HCT116 (cell line): ENCODE results near the gene RAI14. TPM values are rescaled to one million over a fixed set of nuclear protein-coding genes. Genes with fewer than 3 reads are reported as not detected.
"Not testable (repeated sequence)": the region's sequence is repeated elsewhere in the genome, so short reads cannot be mapped to it uniquely, and the experiment has no call there.

ENCODE experiments used
- ATAC-seq: fragments of 200-7000 bp; cut with Tn5 transposase; 2 replicates; pipeline ENCODE4 v1.9.1; 2020; ENCODE audit warnings: mild to moderate bottlenecking, moderate library complexity
- BruUV-seq: library from RNA; stranded (reverse); fragments of 400-500 nt; replicated peaks from 2 replicates; lab custom pipeline; 2021; lab: Mats Ljungman, UMichigan
- CTCF ChIA-PET: fragments of 300-600 bp; sonication (Branson Sonifier 250); formaldehyde crosslinking; loops from one replicate; lab custom pipeline; 2021; ENCODE audit warnings: antibody characterized with exemption; lab: Charles Lee
- POLR2A ChIA-PET: fragments of 300-600, 350-600 bp; sonication (Branson Sonifier 250); formaldehyde crosslinking; loops from one replicate; lab custom pipeline; 2021; ENCODE audit warnings: antibody characterized with exemption; lab: Charles Lee
- RAD21 ChIA-PET, 2 experiments: fragments of 300-600 bp; sonication (Branson Sonifier 250); formaldehyde crosslinking; loops; one replicate each; lab custom pipeline; 2023; ENCODE audit warnings: low total read pairs in 2 of 2; ENCODE audit not compliant: uncharacterized antibody in 2 of 2, unreplicated experiment in 2 of 2, low non-redundant PET in 1 of 2; lab: Charles Lee
- DNase-seq: peaks from one replicate; pipeline ENCODE4 v3.0.0-alpha.2; 2010; ENCODE audit warnings: low read depth, low spot score
- H2AFZ ChIP-seq: fragments of 200-600 bp; shearing (Covaris generic), sonication (generic); 2 replicates; pipeline ENCODE4 v1.6.1; 2017; ENCODE audit warnings: low read depth, mixed run types, mixed read lengths, antibody characterized with exemption, low read length; ENCODE audit not compliant: poor library complexity, severe bottlenecking
- H3K27ac ChIP-seq: 2 replicates; pipeline ENCODE4 v1.5.1; 2012; ENCODE audit warnings: low read depth, low read length
- H3K27me3 ChIP-seq: fragments of 200-600 bp; sonication (generic); 2 replicates; pipeline ENCODE4 v1.6.1; 2016; ENCODE audit warnings: mixed run types, low read length, mixed read lengths; ENCODE audit not compliant: insufficient read depth
- H3K36me3 ChIP-seq, 2 experiments: fragments of 200-500 bp in 1 of 2; fragments of 200-600 bp in 1 of 2; sonication (Bioruptor generic) in 1 of 2; sonication (generic) in 1 of 2; 2 replicates each; pipeline versions ENCODE4 v1.5.1 to v1.6.1; 2014 to 2016; ENCODE audit warnings: low read length in 2 of 2, inconsistent platforms in 1 of 2, mixed read lengths in 1 of 2, mixed run types in 1 of 2; ENCODE audit not compliant: insufficient read depth in 2 of 2, control insufficient read depth in 1 of 2
- H3K4me1 ChIP-seq, 2 experiments: fragments of 200-600 bp in 1 of 2; sonication (generic) in 1 of 2; 2 replicates each; pipeline versions ENCODE4 v1.5.1 to v1.6.1; 2012 to 2017; ENCODE audit warnings: low read length in 2 of 2, inconsistent platforms in 1 of 2, mild to moderate bottlenecking in 1 of 2, mixed read lengths in 1 of 2, mixed run types in 1 of 2, moderate library complexity in 1 of 2; ENCODE audit not compliant: insufficient read depth in 2 of 2, control insufficient read depth in 1 of 2
- H3K4me2 ChIP-seq: fragments of 200-600 bp; sonication (generic); 2 replicates; pipeline ENCODE4 v1.6.1; 2017; ENCODE audit warnings: mixed run types, low read length, mixed read lengths
- H3K4me3 ChIP-seq, 2 experiments: fragments of 200-600 bp in 1 of 2; sonication (generic) in 1 of 2; replicated peaks in 1 of 2; 2 replicates each; pipeline ENCODE4 v1.5.1; 2011 to 2016; ENCODE audit warnings: low read length in 2 of 2, control low read depth in 1 of 2, low read depth in 1 of 2, mild to moderate bottlenecking in 1 of 2, mixed read lengths in 1 of 2, mixed run types in 1 of 2
- H3K79me2 ChIP-seq: fragments of 200-600 bp; sonication (generic); 2 replicates; pipeline ENCODE4 v1.6.1; 2017; ENCODE audit warnings: mild to moderate bottlenecking, mixed run types, low read length, moderate library complexity, mixed read lengths; ENCODE audit not compliant: insufficient read depth
- H3K9ac ChIP-seq: fragments of 200-600 bp; sonication (generic); 2 replicates; pipeline ENCODE4 v1.6.1; 2016; ENCODE audit warnings: low read length, mixed read lengths
- H3K9me2 ChIP-seq: fragments of 200-600 bp; sonication (generic), shearing (Covaris generic); 2 replicates; pipeline ENCODE4 v1.6.1; 2017; ENCODE audit warnings: mixed run types, mild to moderate bottlenecking, moderate library complexity; ENCODE audit not compliant: insufficient read depth
- H3K9me3 ChIP-seq, 2 experiments: fragments of 200-500 bp in 1 of 2; fragments of 200-600 bp in 1 of 2; sonication (Bioruptor generic) in 1 of 2; sonication (generic) in 1 of 2; 2 replicates each; pipeline ENCODE4 v1.6.1; 2014 to 2017; ENCODE audit warnings: low read length in 2 of 2, mixed read lengths in 2 of 2, inconsistent platforms in 1 of 2, low read depth in 1 of 2, mild to moderate bottlenecking in 1 of 2, mixed run types in 1 of 2, moderate library complexity in 1 of 2; ENCODE audit not compliant: control insufficient read depth in 1 of 2, insufficient read depth in 1 of 2
- H4K20me1 ChIP-seq: fragments of 200-600 bp; sonication (generic), shearing (Covaris generic); 2 replicates; pipeline ENCODE4 v1.6.1; 2017; ENCODE audit warnings: mixed run types, mild to moderate bottlenecking, moderate library complexity; ENCODE audit not compliant: insufficient read depth
- CBX3 ChIP-seq: IDR thresholded peaks from 2 replicates; pipeline ENCODE4 v1.6.1; 2012; ENCODE audit warnings: low read depth
- EGR1 ChIP-seq: IDR thresholded peaks from 2 replicates; pipeline ENCODE4 v1.6.1; 2012; ENCODE audit warnings: low read depth
- ELF1 ChIP-seq: IDR thresholded peaks from 2 replicates; pipeline ENCODE4 v1.6.1; 2012; ENCODE audit warnings: low read depth, borderline replicate concordance
- EZH2phosphoT487 ChIP-seq: fragments of 200-600 bp; IDR thresholded peaks from 2 replicates; pipeline ENCODE4 v1.6.1; 2018; ENCODE audit warnings: antibody characterized with exemption, borderline replicate concordance
- FOSL1 ChIP-seq: IDR thresholded peaks from 2 replicates; pipeline ENCODE4 v1.6.1; 2012; ENCODE audit warnings: low read depth
- JUND ChIP-seq: IDR thresholded peaks from 2 replicates; pipeline ENCODE4 v1.6.1; 2012
- POLR2A ChIP-seq: IDR thresholded peaks from 2 replicates; pipeline ENCODE4 v1.7.0; 2011; ENCODE audit warnings: borderline replicate concordance; ENCODE audit not compliant: insufficient read depth, insufficient read length; ENCODE audit errors: extremely low read depth
- POLR2AphosphoS5 ChIP-seq: IDR thresholded peaks from 2 replicates; pipeline ENCODE4 v1.6.1; 2011; ENCODE audit warnings: mild to moderate bottlenecking, low read depth, low read length, moderate library complexity
- RAD21 ChIP-seq: IDR thresholded peaks from 2 replicates; pipeline ENCODE4 v1.6.1; 2012; ENCODE audit warnings: low read depth, mild to moderate bottlenecking
- SP1 ChIP-seq: IDR thresholded peaks from 2 replicates; pipeline ENCODE4 v1.6.1; 2012; ENCODE audit warnings: low read depth
- TCF7L2 ChIP-seq: IDR thresholded peaks from 2 replicates; pipeline ENCODE4 v1.7.0; 2011; ENCODE audit warnings: borderline replicate concordance, inconsistent platforms; ENCODE audit not compliant: insufficient read depth, insufficient read length; ENCODE audit errors: extremely low read depth
- ZFX ChIP-seq: fragments of 450-650 bp; IDR thresholded peaks from 2 replicates; pipeline ENCODE4 v1.6.1; 2017
- intact Hi-C: fragments of 100-400 bp; cut with micrococcal nuclease; formaldehyde crosslinking; loops from 2 replicates; pipeline ENCODE4 v1.10.0; 2022
- total RNA-seq: library from RNA; stranded (reverse); gene quantifications from one replicate; pipeline ENCODE4 v1.2.1, GENCODE V29; 2021; ENCODE audit not compliant: unreplicated experiment
- TF ChIP-seq, protein P1 (sequence below): IDR thresholded peaks from 2 replicates; pipeline ENCODE4 v1.6.1; 2012
- TF ChIP-seq, protein P2 (sequence below): IDR thresholded peaks from 2 replicates; pipeline ENCODE4 v1.6.1; 2012; ENCODE audit warnings: low read depth

Gene RAI14
- total RNA-seq, 1 experiment from 2014 or later, result 47.9 TPM

DNA sequence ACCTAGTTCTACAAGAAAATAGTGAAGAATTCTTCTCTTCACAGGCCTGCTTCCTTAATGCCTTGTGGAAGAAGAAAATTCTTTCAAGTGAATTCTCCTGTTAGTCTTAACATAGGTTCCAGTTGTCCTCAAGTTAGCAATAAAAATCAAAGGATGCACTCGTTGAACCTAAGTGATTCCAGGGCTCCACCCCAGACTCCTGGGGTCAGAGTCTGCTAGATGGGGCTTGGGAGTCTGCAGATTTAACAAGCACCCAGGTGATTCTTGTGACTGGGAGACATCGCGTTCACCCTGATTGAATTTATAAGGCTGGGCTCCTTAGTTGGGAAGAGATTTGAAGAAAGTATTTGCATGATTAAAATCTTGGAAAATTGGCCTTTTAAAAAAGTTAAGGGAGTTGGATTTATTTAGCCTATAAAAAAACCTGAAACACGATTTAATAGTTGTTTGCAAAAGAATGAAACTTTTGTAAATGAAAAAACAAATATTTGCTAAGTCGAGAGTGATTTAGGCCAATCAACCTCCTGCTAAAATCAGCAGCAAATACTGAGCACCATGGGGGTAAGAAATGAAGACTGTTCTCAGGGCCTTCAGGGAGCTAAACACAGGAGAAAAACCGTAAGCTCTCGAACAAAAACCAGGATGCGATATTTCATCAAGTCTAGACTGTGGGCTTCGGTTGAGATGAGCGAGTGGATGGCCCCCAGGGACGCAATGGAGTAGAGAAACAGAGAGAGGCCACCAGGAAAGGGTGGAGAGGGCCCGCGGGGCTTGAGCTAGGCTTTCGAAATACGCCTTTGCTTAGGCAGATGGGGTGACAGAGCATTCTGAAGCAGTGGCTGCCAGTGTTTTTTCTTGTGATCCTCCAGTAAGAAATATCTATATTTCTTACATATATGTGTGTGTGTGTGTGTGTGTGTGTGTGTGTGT, 95.9 kb downstream of the RAI14 start:
- intact Hi-C loops, result no loop called here
- POLR2A ChIA-PET, result no interaction called here
- H3K27me3 ChIP-seq, result no peaks in the 10 kb centered on the region
- CTCF ChIA-PET, result no interaction called here
- H3K27ac ChIP-seq, result no peak overlapping the region
- DNase-seq (no peak), ATAC-seq (no peak)
- H3K9me3 ChIP-seq, result no peaks in the 10 kb centered on the region
- RAD21 ChIA-PET, result no interaction called here
- H3K9me2 ChIP-seq, result no peaks in the 10 kb centered on the region
- no peaks in the 10 kb centered on the region for H4K20me1 ChIP-seq
- H3K9ac ChIP-seq, result no peak overlapping the region
- no TSS peak for BruUV-seq
- H3K4me2 ChIP-seq, result no peak overlapping the region
- peaks cover 18% of the 10 kb centered on the region for H3K79me2 ChIP-seq
- no peak overlapping the region for H3K4me3 ChIP-seq
- H3K36me3 ChIP-seq, result no peaks in the 10 kb centered on the region
- TF ChIP-seq POLR2A (no peak), TCF7L2 (no peak), ZFX (no peak), CBX3 (no peak), SP1 (no peak), JUND (no peak), FOSL1 (no peak), ELF1 (no peak), EZH2phosphoT487 (no peak), EGR1 (no peak), POLR2AphosphoS5 (no peak), RAD21 (no peak)
- TF ChIP-seq, protein P1, sequence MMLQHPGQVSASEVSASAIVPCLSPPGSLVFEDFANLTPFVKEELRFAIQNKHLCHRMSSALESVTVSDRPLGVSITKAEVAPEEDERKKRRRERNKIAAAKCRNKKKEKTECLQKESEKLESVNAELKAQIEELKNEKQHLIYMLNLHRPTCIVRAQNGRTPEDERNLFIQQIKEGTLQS, result no peak
- TF ChIP-seq, protein P2, sequence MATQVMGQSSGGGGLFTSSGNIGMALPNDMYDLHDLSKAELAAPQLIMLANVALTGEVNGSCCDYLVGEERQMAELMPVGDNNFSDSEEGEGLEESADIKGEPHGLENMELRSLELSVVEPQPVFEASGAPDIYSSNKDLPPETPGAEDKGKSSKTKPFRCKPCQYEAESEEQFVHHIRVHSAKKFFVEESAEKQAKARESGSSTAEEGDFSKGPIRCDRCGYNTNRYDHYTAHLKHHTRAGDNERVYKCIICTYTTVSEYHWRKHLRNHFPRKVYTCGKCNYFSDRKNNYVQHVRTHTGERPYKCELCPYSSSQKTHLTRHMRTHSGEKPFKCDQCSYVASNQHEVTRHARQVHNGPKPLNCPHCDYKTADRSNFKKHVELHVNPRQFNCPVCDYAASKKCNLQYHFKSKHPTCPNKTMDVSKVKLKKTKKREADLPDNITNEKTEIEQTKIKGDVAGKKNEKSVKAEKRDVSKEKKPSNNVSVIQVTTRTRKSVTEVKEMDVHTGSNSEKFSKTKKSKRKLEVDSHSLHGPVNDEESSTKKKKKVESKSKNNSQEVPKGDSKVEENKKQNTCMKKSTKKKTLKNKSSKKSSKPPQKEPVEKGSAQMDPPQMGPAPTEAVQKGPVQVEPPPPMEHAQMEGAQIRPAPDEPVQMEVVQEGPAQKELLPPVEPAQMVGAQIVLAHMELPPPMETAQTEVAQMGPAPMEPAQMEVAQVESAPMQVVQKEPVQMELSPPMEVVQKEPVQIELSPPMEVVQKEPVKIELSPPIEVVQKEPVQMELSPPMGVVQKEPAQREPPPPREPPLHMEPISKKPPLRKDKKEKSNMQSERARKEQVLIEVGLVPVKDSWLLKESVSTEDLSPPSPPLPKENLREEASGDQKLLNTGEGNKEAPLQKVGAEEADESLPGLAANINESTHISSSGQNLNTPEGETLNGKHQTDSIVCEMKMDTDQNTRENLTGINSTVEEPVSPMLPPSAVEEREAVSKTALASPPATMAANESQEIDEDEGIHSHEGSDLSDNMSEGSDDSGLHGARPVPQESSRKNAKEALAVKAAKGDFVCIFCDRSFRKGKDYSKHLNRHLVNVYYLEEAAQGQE, result no peak
- H2AFZ ChIP-seq, result no peak overlapping the region
- H3K4me1 ChIP-seq, result no peaks in the 10 kb centered on the region

DNA sequence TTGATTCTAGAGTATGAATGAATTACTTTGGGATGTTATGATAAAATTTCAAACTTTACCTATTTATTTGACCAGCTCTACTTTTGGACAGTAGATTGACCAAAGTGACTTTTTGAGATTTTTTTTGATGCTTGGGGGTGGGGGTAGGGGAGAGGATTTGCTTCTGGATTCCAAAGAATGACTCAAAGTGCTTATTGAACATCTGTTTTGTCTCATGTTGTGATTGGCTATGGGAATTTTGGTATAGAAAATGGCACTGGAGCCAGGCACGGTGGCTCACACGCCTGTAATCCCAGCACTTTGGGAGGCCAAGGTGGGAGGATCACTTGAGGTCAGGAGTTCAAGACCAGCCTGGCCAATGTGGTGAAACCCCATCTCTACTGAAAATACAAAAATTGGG, 97.1 kb downstream of the RAI14 start:
- H3K4me3 ChIP-seq, H3K4me1 ChIP-seq, H2AFZ ChIP-seq, H3K27ac ChIP-seq, H4K20me1 ChIP-seq, BruUV-seq, H3K27me3 ChIP-seq, CTCF ChIA-PET, H3K4me2 ChIP-seq, DNase-seq, H3K9me2 ChIP-seq, ATAC-seq, H3K9me3 ChIP-seq, H3K9ac ChIP-seq, intact Hi-C loops, H3K36me3 ChIP-seq, RAD21 ChIA-PET: not testable (repeated sequence)
- POLR2A ChIA-PET, result interaction anchor here (0.7 kb wide), 1 partner anchor 195 kb away, joined by 3 read pairs; no protein-coding TSS in a partner anchor
- H3K79me2 ChIP-seq, result peaks cover 18% of the 10 kb centered on the region
